Measurements from ENCODE around the gene IL1RAPL2.

DNA sequence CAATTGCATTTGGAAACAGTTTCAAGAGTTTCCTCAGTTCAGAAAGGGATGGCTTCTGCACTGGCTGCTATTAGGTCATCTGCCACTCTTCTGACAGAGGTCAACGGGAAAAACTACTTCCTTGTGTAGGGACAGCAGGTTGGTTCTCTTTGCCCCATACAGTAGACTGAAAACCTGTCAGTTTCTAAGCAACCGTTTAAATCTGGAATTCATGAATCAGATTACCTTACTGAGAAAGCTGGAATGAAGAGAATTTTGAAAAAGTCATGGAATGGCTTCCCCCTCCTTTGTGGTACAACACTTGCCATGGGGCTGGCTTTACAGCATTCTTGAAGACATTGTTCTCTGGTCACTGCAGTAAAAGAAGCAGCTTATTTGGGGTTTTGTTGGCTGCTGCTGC lies 240.3 kb downstream of the IL1RAPL2 start:
- no peak for TF ChIP-seq FOXM1 (IDR thresholded peaks at IDR 0.05; ENCODE audit: borderline replicate concordance, low read depth)
- no peak for TF ChIP-seq TEAD4 (IDR thresholded peaks at IDR 0.05)
- TF ChIP-seq, protein P1, sequence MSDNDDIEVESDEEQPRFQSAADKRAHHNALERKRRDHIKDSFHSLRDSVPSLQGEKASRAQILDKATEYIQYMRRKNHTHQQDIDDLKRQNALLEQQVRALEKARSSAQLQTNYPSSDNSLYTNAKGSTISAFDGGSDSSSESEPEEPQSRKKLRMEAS (IDR thresholded peaks at IDR 0.05): no peak
